ENCODE data around the gene FOSL1. TPM values are rescaled to one million over a fixed set of nuclear protein-coding genes. Genes with fewer than 3 reads are reported as not detected.

FOSL1 gene
- total and polyA plus RNA-seq, 2 of the 13 experiments (the other 11 are each of a cell fraction or from before 2014, with no cell fraction given), result 4.0 to 4.1 TPM

DNA sequence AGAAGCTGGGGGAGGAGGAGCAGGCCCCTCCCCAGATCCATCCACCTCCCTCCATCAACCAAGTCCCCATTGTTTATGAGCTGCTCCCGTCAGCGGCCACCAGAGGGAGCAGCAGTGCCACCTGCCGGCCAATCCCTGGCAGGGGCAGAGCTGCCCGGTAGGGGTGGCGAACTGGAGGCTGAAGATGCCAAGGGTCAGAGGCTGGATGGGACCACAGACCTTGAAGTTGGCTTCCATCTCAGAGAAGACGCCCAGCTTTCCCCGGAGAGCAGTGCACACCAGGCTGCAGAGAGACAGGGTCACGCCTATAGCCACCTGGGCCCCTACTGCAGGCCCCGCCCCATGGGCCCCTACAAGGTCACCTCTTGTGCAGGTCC lies 15.5 kb downstream of the FOSL1 start (continued):
- TF ChIP-seq ARID4A (CRISPR knock-in tag; IDR thresholded peaks at IDR 0.05; ENCODE audit: borderline replicate concordance), result peak; percentile 37; the same call in 1 of the 2 replicates
- TF ChIP-seq ZNF331 (CRISPR knock-in tag; IDR thresholded peaks at IDR 0.05), result no peak
- no peak for TF ChIP-seq SPEN (CRISPR knock-in tag; IDR thresholded peaks at IDR 0.05; ENCODE audit: low read depth)
- TF ChIP-seq ZEB1 (IDR thresholded peaks at IDR 0.05; ENCODE audit: insufficient replicate concordance, low read depth), result no peak
- no peak for TF ChIP-seq ATM (IDR thresholded peaks at IDR 0.05; ENCODE audit: borderline replicate concordance)
- TF ChIP-seq ZSCAN31 (CRISPR knock-in tag; IDR thresholded peaks at IDR 0.05; ENCODE audit: low read depth), result no peak
- peak; percentile 61; the same call in 1 of the 2 replicates for TF ChIP-seq IRF2 (CRISPR knock-in tag; IDR thresholded peaks at IDR 0.05)
- TF ChIP-seq CENPBD1 (CRISPR knock-in tag; IDR thresholded peaks at IDR 0.05; ENCODE audit: borderline replicate concordance, low read depth), result no peak
- no peak for TF ChIP-seq WIZ (CRISPR knock-in tag; IDR thresholded peaks at IDR 0.05)
- no peak for TF ChIP-seq NR1H2 (CRISPR knock-in tag; IDR thresholded peaks at IDR 0.05; ENCODE audit: borderline replicate concordance, low read depth)
- TF ChIP-seq, protein P1, sequence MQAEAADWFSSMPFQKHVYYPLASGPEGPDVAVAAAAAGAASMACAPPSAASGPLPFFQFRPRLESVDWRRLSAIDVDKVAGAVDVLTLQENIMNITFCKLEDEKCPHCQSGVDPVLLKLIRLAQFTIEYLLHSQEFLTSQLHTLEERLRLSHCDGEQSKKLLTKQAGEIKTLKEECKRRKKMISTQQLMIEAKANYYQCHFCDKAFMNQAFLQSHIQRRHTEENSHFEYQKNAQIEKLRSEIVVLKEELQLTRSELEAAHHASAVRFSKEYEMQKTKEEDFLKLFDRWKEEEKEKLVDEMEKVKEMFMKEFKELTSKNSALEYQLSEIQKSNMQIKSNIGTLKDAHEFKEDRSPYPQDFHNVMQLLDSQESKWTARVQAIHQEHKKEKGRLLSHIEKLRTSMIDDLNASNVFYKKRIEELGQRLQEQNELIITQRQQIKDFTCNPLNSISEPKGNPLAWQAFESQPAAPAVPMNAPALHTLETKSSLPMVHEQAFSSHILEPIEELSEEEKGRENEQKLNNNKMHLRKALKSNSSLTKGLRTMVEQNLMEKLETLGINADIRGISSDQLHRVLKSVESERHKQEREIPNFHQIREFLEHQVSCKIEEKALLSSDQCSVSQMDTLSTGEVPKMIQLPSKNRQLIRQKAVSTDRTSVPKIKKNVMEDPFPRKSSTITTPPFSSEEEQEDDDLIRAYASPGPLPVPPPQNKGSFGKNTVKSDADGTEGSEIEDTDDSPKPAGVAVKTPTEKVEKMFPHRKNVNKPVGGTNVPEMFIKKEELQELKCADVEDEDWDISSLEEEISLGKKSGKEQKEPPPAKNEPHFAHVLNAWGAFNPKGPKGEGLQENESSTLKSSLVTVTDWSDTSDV (CRISPR knock-in tag; IDR thresholded peaks at IDR 0.05), result no peak
- TF ChIP-seq SIX1 (CRISPR knock-in tag; IDR thresholded peaks at IDR 0.05; ENCODE audit: borderline replicate concordance), result no peak
- TF ChIP-seq ZSCAN25 (CRISPR knock-in tag; IDR thresholded peaks at IDR 0.05), result peak; percentile 22; the same call in 1 of the 2 replicates
- no peak for TF ChIP-seq HHEX (CRISPR knock-in tag; IDR thresholded peaks at IDR 0.05)
- 0 out of 2 replicates have a peak, but pooled peaks have one; percentile 58 for TF ChIP-seq SMAD1 (CRISPR knock-in tag; IDR thresholded peaks at IDR 0.05; ENCODE audit: borderline replicate concordance, low read depth)
- 0 out of 2 replicates have a peak, but pooled peaks have one; percentile 39 for TF ChIP-seq ZNF891 (CRISPR knock-in tag; IDR thresholded peaks at IDR 0.05)
- no peak for TF ChIP-seq ZNF550 (CRISPR knock-in tag; IDR thresholded peaks at IDR 0.05; ENCODE audit: borderline replicate concordance)
- no peak for TF ChIP-seq XBP1 (CRISPR knock-in tag; IDR thresholded peaks at IDR 0.05)
- TF ChIP-seq MATR3 (CRISPR knock-in tag; IDR thresholded peaks at IDR 0.05), result no peak
- TF ChIP-seq ZNF782 (CRISPR knock-in tag; IDR thresholded peaks at IDR 0.05; ENCODE audit: borderline replicate concordance), result no peak
